SK-N-SH treated with all-trans-retinoic acid at 6 μM for 48 hours (cell line): Measurements from ENCODE around the gene PHF5A.

Experiments
- ATAC-seq: fragments of 200-7000 bp; cut with Tn5 transposase; 3 replicates; pipeline ENCODE4 v1.9.1; 2020; ENCODE audit warnings: mild to moderate bottlenecking, moderate library complexity
- ARNTL ChIP-seq: fragments of 450-650 bp; formaldehyde crosslinking; IDR thresholded peaks from 2 replicates; pipeline ENCODE4 v1.5.0; 2020; ENCODE audit warnings: low read depth, mild to moderate bottlenecking, moderate library complexity, borderline replicate concordance
- CSDC2 ChIP-seq: fragments of 250-450 bp; sonication (Bioruptor Pico); IDR thresholded peaks from 2 replicates; pipeline ENCODE4 v1.5.0; 2020; ENCODE audit warnings: mild to moderate bottlenecking, moderate library complexity
- CSRNP3 ChIP-seq: fragments of 250-450 bp; sonication (Bioruptor Pico); IDR thresholded peaks from 2 replicates; pipeline ENCODE4 v1.5.1; 2021; ENCODE audit warnings: mild to moderate bottlenecking, moderate library complexity
- ESRRG ChIP-seq: fragments of 250-450 bp; sonication (Bioruptor Pico); IDR thresholded peaks from 2 replicates; pipeline ENCODE4 v1.6.1; 2021; ENCODE audit warnings: mild to moderate bottlenecking
- ISL1 ChIP-seq: fragments of 250-450 bp; sonication (Bioruptor Pico); IDR thresholded peaks from 2 replicates; pipeline ENCODE4 v2.1.2; 2022; ENCODE audit warnings: mild to moderate bottlenecking, moderate library complexity
- OSR1 ChIP-seq: fragments of 250-450 bp; sonication (Bioruptor Pico); IDR thresholded peaks from 2 replicates; pipeline ENCODE4 v1.8.0; 2022; ENCODE audit warnings: moderate library complexity, mild to moderate bottlenecking, inconsistent platforms
- PPARA ChIP-seq: fragments of 250-450 bp; sonication (Bioruptor Pico); IDR thresholded peaks from 2 replicates; pipeline ENCODE4 v1.5.0; 2020; ENCODE audit warnings: mild to moderate bottlenecking, borderline replicate concordance
- RARB ChIP-seq: fragments of 250-450 bp; sonication (Bioruptor Pico); IDR thresholded peaks from 2 replicates; pipeline ENCODE4 v1.8.0; 2021; ENCODE audit warnings: mild to moderate bottlenecking, moderate library complexity
- TCF4 ChIP-seq: fragments of 250-450 bp; sonication (Bioruptor Pico); IDR thresholded peaks from 2 replicates; pipeline ENCODE4 v1.8.0; 2021; ENCODE audit warnings: mild to moderate bottlenecking, moderate library complexity, borderline replicate concordance
- TOX ChIP-seq: fragments of 250-450 bp; sonication (Bioruptor Pico); IDR thresholded peaks from 2 replicates; pipeline ENCODE4 v1.8.0; 2021; ENCODE audit warnings: mild to moderate bottlenecking, moderate library complexity, borderline replicate concordance
- TSHZ2 ChIP-seq: fragments of 250-450 bp; sonication (Bioruptor Pico); IDR thresholded peaks from 2 replicates; pipeline ENCODE4 v1.5.0; 2020; ENCODE audit warnings: mild to moderate bottlenecking, moderate library complexity
- ZC3H10 ChIP-seq: fragments of 250-450 bp; sonication (Bioruptor Pico); IDR thresholded peaks from 2 replicates; pipeline ENCODE4 v1.5.1; 2021; ENCODE audit warnings: mild to moderate bottlenecking, moderate library complexity
- ZFP3 ChIP-seq: fragments of 250-450 bp; sonication (Bioruptor Pico); IDR thresholded peaks from 2 replicates; pipeline ENCODE4 v1.5.0; 2020; ENCODE audit warnings: mild to moderate bottlenecking, moderate library complexity
- ZFP30 ChIP-seq: fragments of 450-650 bp; formaldehyde crosslinking; IDR thresholded peaks from 2 replicates; pipeline ENCODE4 v1.5.0; 2022; ENCODE audit warnings: mild to moderate bottlenecking, moderate library complexity
- ZNF565 ChIP-seq: fragments of 450-650 bp; formaldehyde crosslinking; conservative IDR thresholded peaks from 2 replicates; pipeline ENCODE4 v1.5.0; 2020; ENCODE audit warnings: low read depth, mild to moderate bottlenecking, moderate library complexity
- TF ChIP-seq, protein P1 (sequence below): fragments of 250-450 bp; sonication (Bioruptor Pico); IDR thresholded peaks from 2 replicates; pipeline ENCODE4 v1.8.0; 2020; ENCODE audit warnings: mild to moderate bottlenecking, moderate library complexity, borderline replicate concordance
- TF ChIP-seq, protein P2 (sequence below): fragments of 250-450 bp; sonication (Bioruptor Pico); IDR thresholded peaks from 2 replicates; pipeline ENCODE4 v1.8.0; 2021; ENCODE audit warnings: low read depth, mild to moderate bottlenecking, moderate library complexity, borderline replicate concordance

Gene PHF5A, protein sequence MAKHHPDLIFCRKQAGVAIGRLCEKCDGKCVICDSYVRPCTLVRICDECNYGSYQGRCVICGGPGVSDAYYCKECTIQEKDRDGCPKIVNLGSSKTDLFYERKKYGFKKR

GRCh38 chr22:41468381-41469217, at the start of gene PHF5A, which contains the start of gene ACO2:
PHF5A (minus strand) TSS chr22:41468692; CDS start chr22:41468653, 39 bp downstream.
ACO2 (plus strand) TSS chr22:41469117; CDS start chr22:41469147, 30 bp downstream.
- TF ChIP-seq CSDC2 (CRISPR knock-in tag) (no peak), CSRNP3 (CRISPR knock-in tag) (no peak), TOX (CRISPR knock-in tag) (no peak), ESRRG (CRISPR knock-in tag) (no peak)
- TF ChIP-seq, protein P1, sequence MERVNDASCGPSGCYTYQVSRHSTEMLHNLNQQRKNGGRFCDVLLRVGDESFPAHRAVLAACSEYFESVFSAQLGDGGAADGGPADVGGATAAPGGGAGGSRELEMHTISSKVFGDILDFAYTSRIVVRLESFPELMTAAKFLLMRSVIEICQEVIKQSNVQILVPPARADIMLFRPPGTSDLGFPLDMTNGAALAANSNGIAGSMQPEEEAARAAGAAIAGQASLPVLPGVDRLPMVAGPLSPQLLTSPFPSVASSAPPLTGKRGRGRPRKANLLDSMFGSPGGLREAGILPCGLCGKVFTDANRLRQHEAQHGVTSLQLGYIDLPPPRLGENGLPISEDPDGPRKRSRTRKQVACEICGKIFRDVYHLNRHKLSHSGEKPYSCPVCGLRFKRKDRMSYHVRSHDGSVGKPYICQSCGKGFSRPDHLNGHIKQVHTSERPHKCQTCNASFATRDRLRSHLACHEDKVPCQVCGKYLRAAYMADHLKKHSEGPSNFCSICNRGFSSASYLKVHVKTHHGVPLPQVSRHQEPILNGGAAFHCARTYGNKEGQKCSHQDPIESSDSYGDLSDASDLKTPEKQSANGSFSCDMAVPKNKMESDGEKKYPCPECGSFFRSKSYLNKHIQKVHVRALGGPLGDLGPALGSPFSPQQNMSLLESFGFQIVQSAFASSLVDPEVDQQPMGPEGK (CRISPR knock-in tag) = no peak
- peak; percentile 97 for ATAC-seq

DNA sequence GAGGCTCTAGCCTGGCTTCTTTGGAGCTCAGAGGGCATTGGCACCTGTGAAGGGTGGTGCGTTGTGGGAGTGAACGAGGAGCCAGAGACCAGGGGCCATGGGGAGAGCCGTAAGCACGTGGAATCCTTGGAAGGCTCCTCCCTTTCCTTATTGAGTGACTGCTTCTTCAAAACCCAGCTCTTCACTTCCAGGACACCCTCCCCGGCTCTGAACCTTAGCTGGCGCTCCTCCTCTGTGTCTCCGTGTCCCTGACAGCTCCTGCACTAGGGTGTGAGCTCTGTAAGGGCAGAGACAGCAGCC, 49.5 kb upstream of the PHF5A start:
- TF ChIP-seq ISL1 (CRISPR knock-in tag) (no peak), ARNTL (CRISPR knock-in tag) (no peak), ZFP3 (no peak), TOX (CRISPR knock-in tag) (no peak), ESRRG (CRISPR knock-in tag) (no peak), TCF4 (CRISPR knock-in tag) (no peak), ZFP30 (CRISPR knock-in tag) (no peak), CSRNP3 (CRISPR knock-in tag) (no peak), ZNF565 (CRISPR knock-in tag) (no peak), ZC3H10 (CRISPR knock-in tag) (no peak), TSHZ2 (CRISPR knock-in tag) (no peak), OSR1 (CRISPR knock-in tag) (no peak), PPARA (CRISPR knock-in tag) (no peak), CSDC2 (CRISPR knock-in tag) (no peak), RARB (CRISPR knock-in tag) (no peak)
- TF ChIP-seq, protein P2, sequence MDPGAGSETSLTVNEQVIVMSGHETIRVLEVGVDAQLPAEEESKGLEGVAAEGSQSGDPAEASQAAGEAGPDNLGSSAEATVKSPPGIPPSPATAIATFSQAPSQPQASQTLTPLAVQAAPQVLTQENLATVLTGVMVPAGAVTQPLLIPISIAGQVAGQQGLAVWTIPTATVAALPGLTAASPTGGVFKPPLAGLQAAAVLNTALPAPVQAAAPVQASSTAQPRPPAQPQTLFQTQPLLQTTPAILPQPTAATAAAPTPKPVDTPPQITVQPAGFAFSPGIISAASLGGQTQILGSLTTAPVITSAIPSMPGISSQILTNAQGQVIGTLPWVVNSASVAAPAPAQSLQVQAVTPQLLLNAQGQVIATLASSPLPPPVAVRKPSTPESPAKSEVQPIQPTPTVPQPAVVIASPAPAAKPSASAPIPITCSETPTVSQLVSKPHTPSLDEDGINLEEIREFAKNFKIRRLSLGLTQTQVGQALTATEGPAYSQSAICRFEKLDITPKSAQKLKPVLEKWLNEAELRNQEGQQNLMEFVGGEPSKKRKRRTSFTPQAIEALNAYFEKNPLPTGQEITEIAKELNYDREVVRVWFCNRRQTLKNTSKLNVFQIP = no peak
- TF ChIP-seq, protein P1 (CRISPR knock-in tag) = no peak
- no peak for ATAC-seq
